NCI-H446 (cell line): Measurements from ENCODE around the gene MLN.

Experiments
- DNase-seq, 2 experiments: peaks; one replicate each; lab custom pipeline; 2025; lab: John Stamatoyannopoulos, UW

Gene MLN

GRCh38 chr6:33803571-33804053 is at the start of gene MLN:
Gene MLN (minus strand): TSS chr6:33804003. CDS start chr6:33801163, 2,840 bp downstream.
- DNase-seq = no peak

GRCh38 chr6:33853026-33853425 is 49.2 kb upstream of the MLN start:
- no peak for DNase-seq

GRCh38 chr6:33851959-33852358 is 48.2 kb upstream of the MLN start:
- DNase-seq = no peak

GRCh38 chr6:33850869-33851541 is 47.2 kb upstream of the MLN start:
- no peak for DNase-seq

- no peak for DNase-seq
Measured at GRCh38 chr6:33850296-33850695, 46.5 kb upstream of the MLN start.

DNA sequence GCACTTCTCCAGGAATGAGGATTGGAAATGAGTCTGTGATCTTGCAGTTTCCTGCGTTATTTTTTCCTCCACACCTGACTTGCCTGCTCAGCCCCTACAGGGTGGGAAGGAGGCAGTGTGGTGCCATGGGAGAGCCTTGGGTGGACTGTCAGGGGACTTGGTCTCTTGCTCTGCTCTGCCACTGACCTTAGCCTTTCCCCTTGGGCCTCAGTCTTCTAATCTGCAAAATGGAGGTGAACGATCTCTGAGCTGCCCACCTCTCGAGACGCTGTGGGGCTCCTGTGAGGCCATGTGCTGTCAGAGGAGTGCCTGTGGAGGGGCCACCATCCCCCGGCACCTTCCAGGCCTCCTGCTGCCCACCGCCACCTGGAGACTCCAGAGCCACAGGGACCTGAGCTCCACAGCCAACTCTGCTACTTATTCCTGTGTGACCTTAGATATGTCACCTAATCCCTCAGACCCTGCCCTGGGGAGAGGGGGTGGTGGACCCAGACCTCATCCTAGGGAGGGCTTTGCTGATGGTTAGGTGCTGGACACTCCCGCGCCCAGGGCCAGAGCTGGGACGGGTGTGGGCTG is 45.8 kb upstream of the MLN start:
- no peak for DNase-seq

- no peak for DNase-seq
Measured at GRCh38 chr6:33848484-33848883, 44.7 kb upstream of the MLN start.

- DNase-seq = no peak
Measured at GRCh38 chr6:33847867-33848266, 44.1 kb upstream of the MLN start.

DNA sequence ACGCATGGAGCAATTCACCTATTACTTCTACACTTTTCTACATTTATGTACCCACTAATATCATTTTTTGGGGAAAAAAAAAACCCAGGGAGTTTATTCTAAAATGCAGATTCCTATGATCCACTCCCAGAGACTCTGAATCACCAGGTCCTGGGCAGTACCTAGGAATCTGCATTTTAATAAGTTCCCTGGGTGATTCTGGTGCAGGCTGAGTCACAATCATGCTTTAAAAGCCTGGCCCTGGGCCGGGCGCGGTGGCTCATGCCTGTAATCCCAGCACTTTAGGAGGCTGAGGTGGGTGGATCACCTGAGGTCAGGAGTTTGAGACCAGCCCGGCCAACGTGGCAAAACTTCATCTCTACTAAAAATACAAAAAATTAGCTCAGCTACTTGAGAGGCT is 43.3 kb upstream of the MLN start:
- DNase-seq = no peak

GRCh38 chr6:33846226-33846625 is 42.4 kb upstream of the MLN start:
- DNase-seq = no peak

GRCh38 chr6:33845031-33845745 is 41.4 kb upstream of the MLN start:
- DNase-seq = no peak

- DNase-seq = no peak
Measured at GRCh38 chr6:33843131-33844121, 39.6 kb upstream of the MLN start.

- no peak for DNase-seq
Measured at GRCh38 chr6:33841868-33842267, 38.1 kb upstream of the MLN start.

GRCh38 chr6:33841070-33841469 is 37.3 kb upstream of the MLN start:
- DNase-seq = no peak

DNA sequence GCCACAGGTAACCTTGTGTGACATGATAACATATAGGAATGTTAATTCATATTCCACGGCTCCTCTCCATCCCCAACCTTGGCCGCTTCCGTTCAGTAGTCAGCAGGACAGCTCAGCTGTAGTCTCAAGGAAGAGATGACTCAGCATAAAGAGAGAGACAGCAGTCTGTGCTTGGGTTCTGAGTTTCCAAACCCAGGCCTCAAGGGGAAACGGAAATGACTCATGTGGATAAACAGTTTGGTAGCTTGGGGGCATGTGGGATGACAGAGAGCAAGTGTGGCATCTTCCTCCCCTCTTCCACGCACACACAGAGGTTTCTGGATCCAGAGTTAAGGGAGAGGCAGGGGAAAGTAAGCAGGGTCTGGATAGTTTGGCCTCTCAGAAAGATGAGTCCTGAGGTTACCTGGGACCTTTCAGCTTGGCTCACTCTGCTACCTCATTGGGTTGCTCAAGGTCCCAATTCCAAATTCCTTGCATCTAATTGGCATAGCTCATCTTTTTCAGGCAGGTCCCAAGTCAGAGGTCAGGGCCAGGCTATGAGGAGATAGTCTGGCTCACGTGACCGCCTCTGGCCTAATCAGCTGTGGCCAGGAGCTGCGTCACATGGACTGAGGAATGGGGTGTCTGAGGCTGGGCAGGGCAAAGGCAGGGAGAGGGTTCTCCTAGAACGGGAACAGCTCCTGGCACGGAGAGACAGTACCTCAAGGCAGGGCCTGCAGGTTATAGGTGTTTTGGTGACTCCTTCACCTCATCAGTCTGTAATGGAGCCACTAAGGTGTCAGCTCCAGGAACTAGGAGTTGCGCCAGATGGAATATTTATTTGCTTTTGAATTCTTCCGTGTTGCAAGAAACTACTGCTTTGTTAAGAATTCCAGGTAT is 36.5 kb upstream of the MLN start:
- peak in 1 of 2 experiments; percentile 44 for DNase-seq

DNA sequence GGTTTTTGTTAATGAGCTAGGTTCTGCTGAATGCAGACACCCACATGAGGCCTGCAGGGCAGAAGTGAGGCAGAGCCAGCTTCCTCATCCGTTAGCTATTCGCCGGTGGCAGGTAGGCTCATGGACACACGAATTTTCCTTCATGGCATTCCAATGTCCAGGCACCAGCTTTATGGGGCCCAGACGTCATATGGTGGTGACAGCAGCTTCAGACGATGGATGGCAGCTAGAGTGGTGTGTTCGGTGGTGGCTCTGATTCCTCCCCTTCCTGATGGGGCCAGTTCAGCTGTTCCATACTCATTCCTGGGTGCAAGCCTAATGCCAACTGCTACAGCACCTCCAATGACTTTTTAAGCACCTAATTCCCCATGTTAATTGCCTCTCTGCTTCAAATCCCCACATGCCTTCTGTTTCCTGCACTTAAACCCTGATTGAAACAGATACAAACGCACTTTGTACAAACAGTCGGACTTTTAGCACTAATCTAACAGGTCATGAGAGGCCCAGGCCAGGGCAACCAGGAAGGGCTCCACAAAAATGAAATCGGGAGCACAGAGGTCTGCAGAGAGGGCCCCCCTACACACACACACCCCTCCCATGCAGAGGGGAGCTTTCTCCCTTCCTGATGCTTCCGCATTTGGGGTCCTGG is 35.7 kb upstream of the MLN start:
- no peak for DNase-seq

- no peak for DNase-seq
Measured at GRCh38 chr6:33838983-33839382, 35.2 kb upstream of the MLN start.

GRCh38 chr6:33837971-33838665 is 34.3 kb upstream of the MLN start:
- no peak for DNase-seq

DNA sequence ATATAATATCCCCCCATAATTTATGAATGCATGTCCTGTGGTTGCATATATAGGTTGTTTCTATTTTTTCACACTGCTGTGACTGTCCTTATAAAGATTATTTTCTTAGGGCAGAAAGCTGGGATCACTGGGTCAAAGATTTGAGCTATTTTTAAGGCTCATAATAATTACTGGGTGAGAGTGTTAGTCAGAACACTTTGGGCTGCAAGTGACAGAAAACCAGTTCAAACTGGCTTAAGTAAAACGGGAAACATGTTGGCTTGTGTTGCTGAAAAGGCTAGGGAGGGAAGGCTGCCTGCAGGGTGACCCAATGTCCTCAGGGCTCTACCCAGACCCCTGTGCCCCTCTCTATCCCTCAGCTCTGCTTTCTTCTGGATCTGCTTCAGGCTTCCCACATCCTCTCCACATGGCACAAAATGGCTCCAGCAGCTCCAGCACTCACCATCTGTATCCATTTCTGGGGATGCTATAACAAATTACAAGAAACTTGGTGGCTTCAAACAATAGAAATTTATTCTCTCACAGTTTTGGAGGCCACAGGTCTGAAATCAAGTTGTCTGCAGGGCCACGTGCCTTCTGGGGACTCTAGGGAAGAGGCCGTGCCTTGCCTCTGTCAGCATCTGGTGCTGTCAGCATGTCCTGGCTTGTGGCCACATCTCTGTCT is 33.1 kb upstream of the MLN start:
- peak in 1 of 2 experiments; percentile 31 for DNase-seq
